GM19239 (cell line): ENCODE data around the gene TAS2R41.
A peak's percentile ranks its signal among the peaks of the same experiment; 100 is the strongest.

Source experiments
- DNase-seq: peaks from one replicate; pipeline ENCODE4 v3.0.0; 2011; ENCODE audit warnings: low spot score; ENCODE audit not compliant: insufficient read length
- FAIRE-seq: peaks from 2 replicates; lab custom pipeline; 2011; peaks lifted over from hg19 to GRCh38; lab: Jason Lieb, UNC

TAS2R41 gene

GRCh38 chr7:143477501-143478150 is at the start of gene TAS2R41:
TAS2R41 (plus strand) TSS chr7:143477873; CDS start chr7:143477873, 0 bp downstream.
- DNase-seq (no peak), FAIRE-seq (no peak)

GRCh38 chr7:143429770-143430698 is 47.6 kb upstream of the TAS2R41 start:
- FAIRE-seq (no peak), DNase-seq (no peak)

- FAIRE-seq (no peak), DNase-seq (no peak)
Measured at GRCh38 chr7:143431109-143431508, 46.6 kb upstream of the TAS2R41 start.

GRCh38 chr7:143433759-143434158 is 43.9 kb upstream of the TAS2R41 start:
- FAIRE-seq (no peak), DNase-seq (no peak)

- DNase-seq, result no peak
- no peak for FAIRE-seq
Measured at GRCh38 chr7:143434660-143435059, 43.0 kb upstream of the TAS2R41 start.

GRCh38 chr7:143435266-143435665 is 42.4 kb upstream of the TAS2R41 start:
- DNase-seq, result no peak
- FAIRE-seq, result no peak

- no peak for DNase-seq
- peak; percentile 4 for FAIRE-seq
Measured at GRCh38 chr7:143436325-143436946, 41.2 kb upstream of the TAS2R41 start.

GRCh38 chr7:143437578-143437977 is 40.1 kb upstream of the TAS2R41 start:
- DNase-seq (no peak), FAIRE-seq (peak; percentile 78)

- no peak for DNase-seq
- FAIRE-seq, result no peak
Measured at GRCh38 chr7:143439866-143440265, 37.8 kb upstream of the TAS2R41 start.

GRCh38 chr7:143443153-143443552 is 34.5 kb upstream of the TAS2R41 start, which contains the start of gene TAS2R60:
TAS2R60 (plus strand) TSS chr7:143443453; CDS start chr7:143443453, 0 bp downstream.
- FAIRE-seq (no peak), DNase-seq (no peak)

- FAIRE-seq, result no peak
- no peak for DNase-seq
Measured at GRCh38 chr7:143444063-143444782, 33.5 kb upstream of the TAS2R41 start.

- FAIRE-seq (no peak), DNase-seq (no peak)
Measured at GRCh38 chr7:143444785-143445184, 32.9 kb upstream of the TAS2R41 start.

- FAIRE-seq, result no peak
- no peak for DNase-seq
Measured at GRCh38 chr7:143447466-143447865, 30.2 kb upstream of the TAS2R41 start.

- FAIRE-seq (no peak), DNase-seq (no peak)
Measured at GRCh38 chr7:143448429-143448828, 29.2 kb upstream of the TAS2R41 start.

- no peak for FAIRE-seq
Measured at GRCh38 chr7:143449793-143450192, 27.9 kb upstream of the TAS2R41 start.

GRCh38 chr7:143451122-143451521 is 26.6 kb upstream of the TAS2R41 start:
- DNase-seq (no peak), FAIRE-seq (no peak)

More at GRCh38 chr7:143449793-143450192, 27.9 kb upstream of the TAS2R41 start:
- DNase-seq, result no peak

GRCh38 chr7:143451746-143452145 is 25.9 kb upstream of the TAS2R41 start:
- no peak for FAIRE-seq
- no peak for DNase-seq

- FAIRE-seq (no peak), DNase-seq (no peak)
Measured at GRCh38 chr7:143452495-143452894, 25.2 kb upstream of the TAS2R41 start.

- DNase-seq (no peak), FAIRE-seq (no peak)
Measured at GRCh38 chr7:143454091-143454680, 23.5 kb upstream of the TAS2R41 start.

GRCh38 chr7:143455491-143455890 is 22.2 kb upstream of the TAS2R41 start:
- FAIRE-seq (no peak), DNase-seq (no peak)
